GM18909 (cell line): ENCODE measurements around the gene TCF7L2.

ENCODE experiments used
- ATAC-seq: cut with Tn5 transposase; IDR thresholded peaks from one replicate; pipeline ENCODE4 v1.9.1; 2021; ENCODE audit warnings: mild to moderate bottlenecking; ENCODE audit not compliant: unreplicated experiment, poor library complexity

Gene TCF7L2

DNA sequence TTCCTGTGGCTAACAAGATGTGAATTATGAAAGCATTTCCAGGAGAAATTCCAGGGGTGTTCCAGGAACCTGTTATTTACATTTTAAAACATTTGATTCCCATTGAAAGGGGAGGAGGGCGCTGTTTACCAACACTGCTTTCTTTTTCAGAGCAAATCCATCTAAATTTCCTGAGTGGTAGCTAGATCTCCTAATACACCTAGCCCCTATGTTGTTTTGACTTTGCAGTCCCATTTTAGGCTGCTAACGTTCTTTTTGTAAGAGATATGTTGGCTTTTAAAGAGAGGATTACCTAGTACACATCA is 130.8 kb downstream of the TCF7L2 start:
- no peak for ATAC-seq

DNA sequence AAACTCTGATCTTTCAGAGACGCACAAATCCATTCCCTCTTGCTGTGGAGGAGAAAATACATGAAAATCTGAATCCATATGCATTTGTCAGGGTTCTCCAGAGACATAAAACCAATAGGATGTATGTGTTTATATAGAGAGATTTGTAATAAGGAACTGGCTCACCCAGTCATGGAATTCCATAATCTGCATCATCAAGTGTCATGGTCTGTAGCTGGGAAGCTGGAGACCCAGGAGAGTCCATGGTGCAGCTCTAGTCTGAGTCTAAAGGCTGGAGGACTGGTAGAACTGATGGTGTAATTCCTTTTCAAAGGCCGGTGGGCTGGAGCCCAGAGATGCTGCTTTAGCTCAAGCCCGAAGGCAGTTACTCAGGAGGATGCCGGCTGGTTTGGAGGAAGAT is 134.0 kb downstream of the TCF7L2 start:
- ATAC-seq, result no peak

DNA sequence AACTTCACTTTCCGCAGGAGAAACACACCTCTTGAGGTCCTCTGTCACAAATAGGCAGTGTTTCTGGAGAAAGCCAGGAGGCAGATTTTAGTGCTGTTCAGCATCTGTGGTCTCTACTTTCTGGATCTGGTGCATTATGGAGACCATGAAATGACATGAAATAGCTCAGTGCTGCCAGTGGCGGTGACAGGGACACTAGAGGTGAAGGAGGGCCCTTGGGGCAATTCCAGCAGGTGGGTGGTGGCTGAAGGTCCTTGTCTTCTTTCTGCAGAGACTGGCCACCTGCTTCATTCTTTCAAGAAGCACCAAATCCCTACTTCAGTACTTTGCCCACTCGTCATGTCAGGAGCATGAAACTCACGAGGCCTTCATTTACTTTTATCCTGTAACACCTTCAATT is 135.7 kb downstream of the TCF7L2 start:
- ATAC-seq, result no peak

DNA sequence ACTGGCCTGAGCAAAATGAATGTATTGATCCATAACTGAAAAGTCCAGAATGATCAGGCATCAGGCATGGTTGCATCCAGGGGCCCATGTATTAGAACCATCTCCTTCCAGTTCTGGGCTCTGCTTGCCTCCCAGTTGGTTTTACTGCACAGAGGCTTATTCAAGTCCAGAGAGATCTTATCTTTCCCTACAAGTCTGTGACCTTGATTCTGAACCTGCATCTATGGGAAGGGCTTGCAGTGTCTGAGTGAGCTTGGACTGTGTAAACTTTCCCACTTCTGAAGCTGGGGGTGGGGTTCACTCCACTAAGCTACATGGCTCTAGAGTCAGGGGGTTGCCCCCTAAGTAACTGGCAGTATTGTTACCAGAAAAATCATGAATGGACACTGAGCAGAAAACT is 136.2 kb downstream of the TCF7L2 start:
- no peak for ATAC-seq

DNA sequence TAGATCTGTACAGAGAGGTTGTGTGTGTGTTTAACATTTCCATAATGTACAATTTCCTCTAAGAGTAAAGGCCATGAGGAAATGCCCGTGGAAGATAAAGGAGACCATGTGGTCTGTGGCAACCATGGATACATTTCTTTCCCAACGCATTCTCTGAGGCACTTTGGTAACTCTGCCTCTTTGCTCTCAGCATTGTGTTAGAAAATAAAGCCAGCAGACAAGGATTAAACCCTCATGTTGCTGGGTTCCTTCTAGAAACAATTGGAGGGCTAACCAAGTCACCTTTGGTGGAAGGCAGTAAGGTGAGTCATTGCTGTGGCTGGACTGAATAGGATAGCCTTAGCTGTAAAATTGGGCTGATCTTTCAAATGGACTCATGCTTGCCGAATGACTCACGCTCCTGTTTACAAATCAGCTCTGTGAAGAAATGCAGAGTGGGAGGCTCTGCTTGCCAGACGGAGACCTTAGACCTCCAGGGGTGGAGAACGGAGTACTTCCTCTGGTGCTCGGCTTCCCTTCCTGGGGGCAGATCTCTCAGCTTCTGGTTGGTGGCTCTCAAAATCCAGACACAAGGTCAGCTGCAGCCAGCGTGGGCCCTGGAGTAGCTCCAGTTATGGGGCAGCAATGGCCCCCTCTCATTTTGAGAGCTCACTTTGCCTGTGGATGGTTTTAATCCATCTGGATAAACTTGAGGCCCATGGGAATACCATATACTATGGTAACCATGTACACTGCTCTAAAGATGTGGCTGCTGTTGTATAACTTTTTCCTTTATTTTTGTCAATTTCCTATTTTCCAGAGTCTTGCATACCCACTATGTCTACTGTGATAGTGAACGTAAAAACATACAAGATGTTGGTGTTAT is 137.3 kb downstream of the TCF7L2 start:
- no peak for ATAC-seq

DNA sequence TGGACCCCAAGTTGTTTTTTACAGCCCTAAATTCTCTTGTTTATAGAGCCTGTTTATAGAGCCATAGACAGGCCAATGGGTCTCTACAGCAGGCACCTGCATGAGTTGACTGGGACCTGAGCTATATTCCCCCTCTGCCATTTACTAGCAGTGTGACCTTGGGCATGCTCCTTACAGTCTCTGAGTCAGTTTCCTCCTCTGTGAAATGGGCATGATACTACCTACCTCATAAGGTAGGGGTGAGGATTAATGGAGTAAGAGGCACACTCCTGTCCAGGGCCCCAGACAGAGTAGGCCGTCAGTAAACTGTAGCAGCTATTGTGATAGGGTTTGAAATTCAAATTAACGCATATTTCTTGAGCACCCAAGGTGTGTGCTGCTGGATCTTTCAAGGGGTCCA is 138.1 kb downstream of the TCF7L2 start:
- no peak for ATAC-seq

DNA sequence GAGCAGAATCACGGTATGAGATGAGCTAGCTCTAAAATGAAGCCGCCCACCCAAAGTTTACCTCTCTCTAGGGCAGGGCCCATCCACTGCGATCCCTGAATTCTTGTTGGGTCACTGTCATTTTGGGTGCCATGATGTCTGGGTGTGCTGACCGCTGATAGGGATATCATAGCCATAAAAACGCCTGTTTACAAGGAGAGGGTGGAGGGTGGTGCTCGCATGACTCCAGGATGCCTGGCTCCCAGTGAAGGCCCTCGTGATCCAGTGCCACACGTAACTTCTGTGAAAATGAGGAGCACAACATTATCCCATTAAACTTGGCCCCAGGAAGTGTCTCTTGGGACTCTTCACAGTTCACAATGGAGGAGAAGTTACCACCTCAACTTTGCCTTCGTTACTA is 139.5 kb downstream of the TCF7L2 start:
- no peak for ATAC-seq

DNA sequence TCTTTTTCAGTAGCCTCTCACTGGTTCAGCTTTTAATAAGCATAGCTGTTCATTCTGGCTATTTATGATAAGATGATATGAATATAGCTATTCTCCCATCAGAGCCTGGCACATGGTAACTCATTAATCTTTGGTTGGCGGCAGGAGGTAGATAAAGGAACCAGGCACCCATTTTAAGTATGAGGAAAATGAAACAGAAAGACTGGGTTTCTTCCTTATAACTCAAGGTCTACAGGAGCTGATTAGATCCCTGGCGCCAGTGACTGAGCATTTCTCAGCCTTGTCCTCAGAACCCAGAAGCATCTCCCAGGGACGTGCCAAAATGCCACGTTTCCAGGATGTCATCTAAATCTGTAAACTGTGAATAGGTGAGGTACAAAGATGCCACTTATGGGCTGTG is 141.9 kb downstream of the TCF7L2 start:
- ATAC-seq, result no peak

DNA sequence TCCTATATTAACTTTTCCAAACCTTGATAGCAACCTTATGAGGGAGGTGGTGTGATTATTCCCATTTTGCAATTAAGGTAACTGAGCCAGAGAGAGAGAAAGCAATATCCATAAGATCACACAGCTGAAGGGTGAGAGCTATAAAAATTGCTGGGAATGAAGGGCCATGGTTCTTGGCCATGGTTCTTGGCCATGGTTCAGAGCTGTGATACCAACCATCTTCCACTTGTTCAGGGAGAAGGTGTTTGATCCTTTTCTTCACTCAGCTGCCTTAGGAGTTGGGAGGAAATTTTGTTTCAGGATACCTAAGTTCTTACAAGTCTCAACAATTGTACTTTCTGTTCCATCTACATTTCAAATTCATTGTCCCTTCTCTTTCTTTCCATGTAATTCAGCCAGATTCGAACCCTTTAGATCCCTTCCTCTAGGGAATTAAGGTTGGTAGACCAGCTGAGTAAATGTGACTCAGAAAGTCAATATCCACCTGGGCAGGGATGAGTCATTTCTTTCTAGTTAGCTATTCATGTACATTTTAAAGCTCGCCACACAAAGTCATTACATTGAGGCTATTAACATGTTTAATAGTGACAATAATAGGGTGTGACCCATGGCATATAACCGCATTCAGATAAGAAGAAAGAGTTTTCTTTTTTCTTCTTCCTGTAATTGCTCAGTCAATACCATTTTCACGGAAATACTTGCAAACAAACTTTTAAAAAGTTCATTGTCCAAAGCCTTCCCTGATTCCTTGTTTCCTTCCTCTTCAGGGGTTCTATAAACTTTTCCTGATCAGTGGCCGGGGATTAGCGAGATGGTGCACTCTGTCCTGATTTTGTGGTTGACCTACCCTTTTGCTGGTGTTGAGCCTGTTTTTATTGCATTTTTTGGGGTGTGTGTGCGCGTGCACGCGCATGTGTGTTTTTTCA is 143.4 kb downstream of the TCF7L2 start:
- ATAC-seq, result peak; percentile 70

DNA sequence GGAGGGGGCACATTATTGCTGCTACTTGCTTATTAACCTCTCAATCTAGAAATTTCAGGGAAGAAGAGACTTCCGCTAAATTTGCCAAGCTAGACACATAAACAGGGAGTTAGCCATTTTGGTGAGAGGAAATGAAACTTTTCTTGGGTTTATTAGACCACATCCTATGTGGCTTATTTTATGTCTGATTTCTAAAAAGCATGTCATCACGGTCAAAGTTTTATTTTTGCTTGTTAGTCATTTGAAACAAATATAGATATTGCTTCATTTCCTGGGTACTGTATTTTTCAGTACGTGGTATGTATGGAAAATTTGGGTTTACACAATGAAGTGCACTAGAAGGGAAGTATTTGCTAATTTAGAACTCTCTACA is 144.1 kb downstream of the TCF7L2 start:
- ATAC-seq, result peak; percentile 82

DNA sequence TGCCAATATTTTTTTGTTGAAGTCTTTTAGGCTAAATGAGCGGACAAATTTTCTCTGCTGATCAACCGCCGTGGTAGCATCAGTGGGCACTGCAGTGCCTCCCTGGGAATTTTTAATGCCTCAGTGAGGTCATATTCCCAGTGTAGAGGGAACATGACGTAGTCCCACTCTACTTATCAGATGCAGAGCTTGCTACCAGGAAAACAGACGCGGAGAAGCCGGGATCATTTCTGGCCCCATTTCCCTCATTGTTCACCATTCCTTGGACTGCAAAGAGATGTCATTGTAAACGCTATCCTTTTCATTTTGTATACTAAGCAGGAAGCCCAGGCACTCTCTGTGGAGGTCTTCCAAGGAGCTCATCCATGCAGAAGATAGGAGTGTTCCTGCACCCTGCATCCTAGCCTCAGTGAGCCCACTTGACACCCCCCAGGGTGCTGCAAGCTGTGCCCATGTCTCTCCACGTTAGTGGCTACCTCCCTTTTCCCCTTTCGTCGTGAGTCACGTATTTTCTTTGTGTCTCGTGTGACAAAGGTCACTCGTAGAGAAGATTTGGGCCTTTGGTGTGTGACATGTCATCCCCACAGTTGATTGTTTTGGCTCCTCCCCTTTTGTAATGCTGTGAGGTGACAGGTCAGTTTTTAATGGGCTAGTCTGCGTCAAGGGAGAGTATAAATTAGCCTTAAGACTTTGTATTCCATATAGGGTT is 145.5 kb downstream of the TCF7L2 start:
- no peak for ATAC-seq

DNA sequence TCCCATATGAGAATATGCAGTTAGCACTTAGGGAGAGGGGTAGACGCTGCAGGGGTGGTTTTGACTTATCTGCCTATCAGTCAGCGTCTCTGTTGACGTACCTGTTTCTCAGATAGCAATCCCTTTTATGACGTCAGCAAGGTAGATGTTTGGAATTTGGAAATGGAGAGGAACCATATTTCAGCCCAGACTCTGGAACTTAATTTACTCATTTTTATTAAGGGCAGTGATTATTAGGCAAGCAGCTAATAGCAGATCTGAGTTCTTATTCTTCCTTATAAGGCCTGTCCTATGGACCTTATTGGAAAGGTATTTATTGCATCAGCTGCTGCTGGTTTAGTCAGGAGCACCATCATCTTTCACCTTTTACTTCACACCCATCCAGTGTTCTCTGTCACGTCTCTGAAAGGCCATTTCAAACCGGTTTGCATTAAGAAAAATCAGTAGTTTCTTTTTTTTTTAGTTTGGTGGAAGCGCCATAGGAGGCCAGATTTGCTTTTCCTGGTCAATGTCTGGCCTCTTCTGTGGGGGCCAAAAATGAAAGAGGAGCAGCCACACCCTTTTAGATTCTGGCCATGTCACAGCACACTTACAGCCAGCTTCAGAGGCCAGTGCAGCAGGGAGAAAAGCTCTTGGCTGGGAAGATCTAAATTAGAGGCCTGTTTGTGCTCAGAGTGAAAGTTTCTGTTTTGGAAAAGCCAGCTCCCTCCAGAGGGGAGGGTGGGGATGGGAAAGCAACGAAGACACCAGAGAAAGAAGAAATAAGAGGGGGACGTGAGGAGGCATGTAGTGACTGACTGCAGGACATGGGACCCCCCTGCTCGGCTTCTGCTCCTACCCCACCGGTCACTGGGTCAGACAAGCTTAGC is 146.3 kb downstream of the TCF7L2 start:
- ATAC-seq, result no peak

DNA sequence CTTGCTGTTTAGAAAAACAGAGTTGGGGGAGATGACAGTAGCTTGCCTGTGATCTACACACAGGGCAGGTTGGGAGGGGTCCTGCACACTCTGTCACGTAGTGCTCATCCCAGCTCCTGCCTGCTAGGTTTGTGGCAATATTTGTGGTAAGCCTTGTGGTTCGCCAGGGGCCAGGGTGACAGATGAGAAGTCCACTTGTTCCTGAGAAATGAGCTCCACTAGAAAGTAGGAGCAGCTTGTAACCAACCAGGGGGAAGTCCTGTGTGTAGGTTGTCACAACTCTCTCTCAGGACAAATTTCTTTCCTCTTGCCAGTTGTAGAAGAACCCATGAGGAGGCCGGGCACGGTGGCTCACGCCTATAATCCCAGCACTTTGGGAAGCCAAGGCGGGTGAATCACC is 147.0 kb downstream of the TCF7L2 start:
- ATAC-seq, result no peak

DNA sequence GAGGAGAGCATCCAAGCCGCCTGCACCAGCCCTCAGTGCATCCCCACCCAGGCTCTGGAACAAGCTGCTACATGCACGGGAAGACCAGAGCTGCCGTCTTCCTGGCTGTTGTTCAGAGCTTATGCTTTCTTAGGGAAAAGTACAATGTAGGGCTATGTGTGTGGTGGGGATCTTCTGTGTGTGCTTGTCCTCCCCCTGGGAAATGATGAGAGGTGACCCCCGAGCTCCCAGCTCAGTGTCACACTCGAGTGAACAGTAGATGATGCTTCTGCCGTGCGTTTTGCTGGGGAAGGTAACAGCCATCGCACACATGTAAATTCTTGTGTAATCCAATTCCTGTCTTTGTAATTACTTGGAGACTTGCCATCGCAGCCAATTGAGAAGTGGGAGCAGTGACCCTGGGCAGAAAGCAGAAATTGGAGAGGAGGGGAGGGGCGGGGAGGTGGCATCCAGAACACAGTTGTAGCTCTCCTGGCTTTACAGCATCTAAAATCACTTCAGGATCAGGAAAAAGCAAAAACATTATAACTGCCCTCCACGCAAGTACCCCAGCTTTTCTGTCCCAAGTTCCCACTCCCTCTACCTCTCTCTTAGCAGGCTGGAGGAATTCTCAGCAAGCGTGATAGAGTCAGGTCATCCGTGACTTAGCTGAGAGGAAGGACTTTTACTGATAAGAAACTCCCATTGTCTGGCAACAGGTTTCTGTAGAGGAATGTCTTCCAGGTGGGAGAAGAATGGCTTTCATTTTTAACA is 149.6 kb downstream of the TCF7L2 start:
- ATAC-seq, result no peak

DNA sequence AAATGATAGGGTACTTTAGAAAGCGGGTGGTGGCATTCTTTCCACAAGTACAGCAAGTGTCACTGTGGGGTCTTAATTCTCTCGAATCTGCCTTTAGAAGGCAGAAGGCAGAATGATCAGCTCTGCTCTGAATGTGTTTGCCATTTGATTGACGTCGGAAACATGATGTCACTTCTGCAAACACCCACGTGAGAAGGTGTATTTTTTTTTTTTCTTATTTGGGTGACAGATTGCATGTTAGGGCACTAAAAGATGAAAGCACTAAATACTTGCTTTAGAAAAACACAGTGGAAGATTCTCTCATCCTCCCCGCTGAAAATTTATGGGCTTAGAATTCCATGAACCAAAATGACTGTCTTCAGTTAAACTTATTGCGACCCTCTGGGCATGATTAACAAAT is 150.2 kb downstream of the TCF7L2 start:
- ATAC-seq, result no peak

DNA sequence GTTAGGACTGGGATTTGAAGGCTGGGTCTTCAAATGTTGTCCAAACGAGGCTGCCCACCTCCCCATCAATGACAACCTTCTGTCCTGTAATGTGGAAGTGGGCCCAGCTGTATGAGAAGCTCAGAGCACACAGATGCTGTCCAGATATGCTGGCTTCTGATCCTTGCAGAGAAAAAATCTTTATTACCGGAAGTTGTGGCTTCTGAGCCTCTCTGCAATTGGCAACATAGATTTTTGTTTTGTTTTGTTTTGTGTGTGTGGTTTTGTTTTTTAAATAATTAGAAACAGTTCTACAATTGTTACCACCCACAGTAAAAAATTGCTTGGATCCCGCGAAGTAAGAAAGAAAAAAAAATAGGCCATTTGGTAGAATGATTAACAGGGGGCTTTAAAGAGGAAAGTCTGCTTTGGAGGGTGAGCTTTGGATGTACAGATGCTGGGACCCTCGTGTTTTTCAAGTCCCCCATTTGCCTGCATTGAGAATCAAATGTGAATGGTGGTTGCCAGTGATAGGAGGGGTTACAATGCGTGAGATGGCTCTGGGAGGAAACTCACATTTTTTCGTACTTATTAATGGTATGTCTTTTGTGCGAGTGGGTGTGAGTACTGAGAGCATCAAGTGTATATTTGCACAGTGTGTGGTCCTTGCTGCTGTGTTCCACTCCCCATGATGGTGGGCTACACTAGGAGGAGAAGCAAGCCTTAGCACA is 153.2 kb downstream of the TCF7L2 start:
- ATAC-seq, result no peak

DNA sequence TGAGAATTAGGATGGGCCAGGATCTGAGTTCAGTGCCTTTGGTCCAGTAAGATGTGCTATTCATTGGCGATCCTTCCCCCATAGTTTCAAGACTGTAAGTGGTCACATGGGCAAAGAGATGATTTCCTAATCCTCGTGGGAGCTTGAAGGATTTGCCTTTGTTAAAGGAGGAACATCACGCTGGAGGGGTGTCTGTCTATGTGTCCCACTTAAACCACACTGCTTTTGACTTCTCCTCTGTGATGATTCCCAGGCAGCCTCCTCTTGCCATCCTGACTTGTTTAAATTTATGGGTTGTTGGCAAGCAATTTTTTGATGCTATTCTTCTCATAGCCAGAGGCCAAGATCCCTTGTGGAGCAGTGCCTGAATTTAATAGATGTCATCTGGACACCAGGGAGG is 154.0 kb downstream of the TCF7L2 start:
- ATAC-seq, result no peak

DNA sequence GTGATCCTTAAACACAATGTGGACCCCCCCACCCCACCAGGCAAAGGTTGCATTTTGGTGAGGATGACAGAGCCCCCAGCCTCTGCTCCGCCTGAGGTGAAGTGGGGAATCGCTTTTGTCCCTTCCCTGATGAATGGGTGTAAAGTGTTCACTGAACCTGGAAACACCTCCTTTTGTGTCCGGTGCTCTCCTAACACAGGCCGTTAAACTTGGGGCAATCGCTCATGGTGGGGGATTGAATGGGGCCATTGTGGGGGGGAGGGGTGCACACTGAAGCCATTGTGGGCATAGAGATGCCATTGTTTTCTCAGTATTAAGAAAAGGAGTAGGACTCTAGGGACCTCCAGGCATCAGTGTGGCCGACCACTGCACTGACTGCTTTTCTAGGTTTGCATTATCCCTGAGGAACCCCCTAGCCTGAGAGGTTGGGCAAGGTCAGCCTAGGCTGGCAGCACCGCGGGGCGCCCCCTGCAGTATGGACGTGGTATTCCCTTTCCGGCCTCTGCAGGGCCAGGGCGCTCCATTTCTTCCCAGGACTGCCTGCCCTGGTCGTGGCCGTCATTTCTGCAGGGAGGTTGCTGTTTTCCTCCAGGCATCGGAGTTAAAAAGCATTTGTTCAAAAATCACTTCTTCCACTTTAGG is 158.3 kb downstream of the TCF7L2 start:
- ATAC-seq, result no peak
